HEK293T (cell line): Measurements from ENCODE around the gene NCSTN.
A peak's percentile ranks its signal among the peaks of the same experiment; 100 is the strongest.

ENCODE experiments used
- CTCF ChIA-PET: fragments of 350-600 bp; formaldehyde crosslinking; extraction: SDS; loops from one replicate; lab custom pipeline; 2021; ENCODE audit warnings: antibody characterized with exemption, inconsistent platforms; lab: Yijun Ruan, JAX
- POLR2A ChIA-PET: fragments of 350-600 bp; formaldehyde crosslinking; extraction: SDS; loops from one replicate; lab custom pipeline; 2020; ENCODE audit warnings: antibody characterized with exemption, inconsistent platforms; lab: Yijun Ruan, JAX
- DNase-seq: peaks from one replicate; pipeline ENCODE4 v3.0.0; 2012; ENCODE audit warnings: mixed read lengths; ENCODE audit errors: extremely low spot score
- ARNT ChIP-seq: fragments of 450-650 bp; IDR thresholded peaks from 2 replicates; pipeline ENCODE4 v1.6.1; 2017; ENCODE audit warnings: mild to moderate bottlenecking
- BHLHE40 ChIP-seq: fragments of 450-650 bp; IDR thresholded peaks from 2 replicates; pipeline ENCODE4 v1.6.1; 2016; ENCODE audit warnings: mild to moderate bottlenecking, moderate library complexity, borderline replicate concordance
- CTBP1 ChIP-seq: fragments of 450-650 bp; IDR thresholded peaks from 2 replicates; pipeline ENCODE4 v1.6.1; 2016; ENCODE audit warnings: borderline replicate concordance
- ELF4 ChIP-seq: fragments of 450-650 bp; IDR thresholded peaks from 2 replicates; pipeline ENCODE4 v1.6.1; 2017; ENCODE audit warnings: antibody characterized with exemption
- FOXA1 ChIP-seq: fragments of 450-650 bp; IDR thresholded peaks from 2 replicates; pipeline ENCODE4 v1.6.1; 2016; ENCODE audit warnings: mild to moderate bottlenecking
- FOXK2 ChIP-seq: fragments of 450-650 bp; IDR thresholded peaks from 2 replicates; pipeline ENCODE4 v1.6.1; 2016; ENCODE audit warnings: mild to moderate bottlenecking
- FOXM1 ChIP-seq: fragments of 450-650 bp; IDR thresholded peaks from 2 replicates; pipeline ENCODE4 v1.6.1; 2017; ENCODE audit warnings: mild to moderate bottlenecking, borderline replicate concordance
- HDGF ChIP-seq: fragments of 450-650 bp; IDR thresholded peaks from 2 replicates; pipeline ENCODE4 v1.6.1; 2017; ENCODE audit warnings: antibody characterized with exemption, borderline replicate concordance
- L3MBTL2 ChIP-seq: fragments of 450-650 bp; conservative IDR thresholded peaks from 2 replicates; pipeline ENCODE4 v1.6.1; 2016; ENCODE audit warnings: mild to moderate bottlenecking
- LEF1 ChIP-seq: fragments of 450-650 bp; IDR thresholded peaks from 2 replicates; pipeline ENCODE4 v1.6.1; 2017; ENCODE audit warnings: mild to moderate bottlenecking, borderline replicate concordance
- NFRKB ChIP-seq: fragments of 450-650 bp; IDR thresholded peaks from 2 replicates; pipeline ENCODE4 v1.6.1; 2016; ENCODE audit warnings: mild to moderate bottlenecking, moderate library complexity
- PKNOX1 ChIP-seq: fragments of 450-650 bp; IDR thresholded peaks from 2 replicates; pipeline ENCODE4 v1.6.1; 2016
- SP1 ChIP-seq: fragments of 450-650 bp; IDR thresholded peaks from 2 replicates; pipeline ENCODE4 v1.6.1; 2017
- SUZ12 ChIP-seq: fragments of 450-650 bp; IDR thresholded peaks from 2 replicates; pipeline ENCODE4 v1.6.1; 2016; ENCODE audit warnings: mild to moderate bottlenecking
- TARDBP ChIP-seq: fragments of 450-650 bp; IDR thresholded peaks from 2 replicates; pipeline ENCODE4 v1.6.1; 2016
- ZNF384 ChIP-seq: fragments of 450-650 bp; IDR thresholded peaks from 2 replicates; pipeline ENCODE4 v1.6.1; 2016

NCSTN gene

GRCh38 chr1:160344936-160345335 lies 1.8 kb downstream of the NCSTN start:
- DNase-seq: no peak
- ChIA-PET CTCF (no interaction called here), POLR2A (no interaction called here)
- TF ChIP-seq SP1 (no peak), ZNF384 (no peak), ELF4 (no peak), HDGF (no peak), SUZ12 (no peak), NFRKB (no peak), ARNT (no peak), FOXA1 (no peak), PKNOX1 (no peak), CTBP1 (no peak)

- CTCF ChIA-PET: interaction anchor here (0.6 kb wide), 1 partner anchor 112 kb away, joined by 3 read pairs; no protein-coding TSS in a partner anchor
- POLR2A ChIA-PET: no interaction called here
- no peak for DNase-seq
- TF ChIP-seq SUZ12 (no peak), HDGF (no peak), BHLHE40 (no peak), LEF1 (no peak), FOXK2 (no peak), L3MBTL2 (no peak), ZNF384 (peak; percentile 64), ELF4 (no peak)
Observed at GRCh38 chr1:160346463-160346862, 3.3 kb downstream of the NCSTN start.

GRCh38 chr1:160346958-160347357 lies 3.8 kb downstream of the NCSTN start:
- TF ChIP-seq FOXM1 (no peak), CTBP1 (no peak), FOXA1 (no peak), SUZ12 (no peak)
- ChIA-PET POLR2A (no interaction called here), CTCF (no interaction called here)
- DNase-seq: no peak

GRCh38 chr1:160351629-160352028 lies 8.4 kb downstream of the NCSTN start:
- DNase-seq: no peak
- TF ChIP-seq ELF4 (no peak), NFRKB (no peak), L3MBTL2 (no peak), FOXM1 (no peak), CTBP1 (no peak), TARDBP (no peak), ZNF384 (no peak), SUZ12 (no peak), FOXA1 (no peak), LEF1 (no peak), BHLHE40 (no peak), SP1 (no peak), FOXK2 (no peak), PKNOX1 (no peak), ARNT (no peak), HDGF (no peak)
- ChIA-PET POLR2A (no interaction called here), CTCF (interaction anchor here (0.8 to 5.5 kb wide), 2 partner anchors 24 to 60 kb away, joined by 3 to 45 read pairs; no protein-coding TSS in a partner anchor)

GRCh38 chr1:160352555-160352954 lies 9.4 kb downstream of the NCSTN start:
- no peak for DNase-seq
- CTCF ChIA-PET: interaction anchor here (5.5 kb wide), 1 partner anchor 23 kb away, joined by 45 read pairs; no protein-coding TSS in a partner anchor
- POLR2A ChIA-PET: interaction anchor here (1.2 to 2.3 kb wide), 2 partner anchors 10 to 15 kb away, joined by 3 to 11 read pairs; no protein-coding TSS in a partner anchor
- TF ChIP-seq ARNT (no peak), FOXA1 (no peak), PKNOX1 (no peak), FOXK2 (no peak), SP1 (no peak), L3MBTL2 (no peak), CTBP1 (no peak), ZNF384 (no peak), FOXM1 (no peak), TARDBP (no peak), LEF1 (no peak), SUZ12 (no peak), NFRKB (no peak), BHLHE40 (no peak), HDGF (no peak)

- DNase-seq: no peak
- ChIA-PET POLR2A (interaction anchor here (0.5 to 2.3 kb wide), 3 partner anchors 9 to 17 kb away, joined by 3 to 11 read pairs (median 3); no protein-coding TSS in a partner anchor), CTCF (interaction anchor here (0.6 to 5.5 kb wide), 3 partner anchors 10 to 56 kb away, joined by 3 to 45 read pairs (median 4); no protein-coding TSS in a partner anchor)
- no peak for TF ChIP-seq CTBP1
- no peak for TF ChIP-seq HDGF
- TF ChIP-seq SUZ12: no peak
- no peak for TF ChIP-seq FOXM1
- TF ChIP-seq SP1: no peak
- no peak for TF ChIP-seq FOXA1
- no peak for TF ChIP-seq L3MBTL2
- TF ChIP-seq TARDBP: no peak
- TF ChIP-seq BHLHE40: no peak
- no peak for TF ChIP-seq ELF4
Observed at GRCh38 chr1:160353223-160353622, 10.0 kb downstream of the NCSTN start.
